GM21447 (cell line): ENCODE measurements around the gene DLX3.
"Not testable (repeated sequence)": the region's sequence is repeated elsewhere in the genome, so short reads cannot be mapped to it uniquely, and the experiment has no call there.

Experiments
- ATAC-seq: cut with Tn5 transposase; IDR thresholded peaks from one replicate; pipeline ENCODE4 v1.9.1; 2021; ENCODE audit not compliant: unreplicated experiment

Gene DLX3

DNA sequence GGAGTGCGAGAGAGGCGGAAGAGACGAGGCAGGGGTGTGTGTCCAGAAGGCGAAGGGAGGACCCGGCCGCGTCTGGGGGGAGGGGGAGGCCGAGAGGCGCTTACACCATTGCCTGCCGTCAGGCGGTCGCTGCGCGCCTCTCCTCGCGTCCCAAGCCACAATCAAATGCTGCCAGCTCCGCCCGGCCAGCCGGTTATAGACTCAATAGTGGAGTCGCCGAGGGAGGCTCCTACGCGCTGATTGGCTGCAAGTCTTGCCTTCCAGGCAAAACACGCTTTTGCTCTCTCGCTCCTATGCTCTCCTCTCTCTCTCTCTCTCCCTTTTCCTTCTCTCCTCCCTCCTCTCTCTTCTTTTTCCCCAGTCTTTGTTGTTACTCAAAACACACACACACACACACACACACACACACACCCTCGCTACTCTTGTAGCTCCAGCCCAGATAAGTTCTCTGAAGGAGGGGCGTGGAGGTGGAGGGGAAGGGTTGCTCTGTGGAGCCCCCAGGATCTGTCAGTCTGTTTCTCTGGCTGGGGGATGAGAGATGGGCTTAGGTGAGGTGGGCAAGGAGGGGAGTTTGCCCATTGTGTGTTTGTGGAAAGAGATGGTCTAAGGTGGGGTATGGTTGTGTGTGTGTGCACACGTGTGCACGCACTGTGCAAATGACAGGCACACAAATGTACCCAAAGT lies at the start of gene DLX3:
Gene DLX3, minus strand, starts transcription at position 170 of the 684 bp plus-strand sequence. CDS start 226 bp downstream, outside the sequence.
- ATAC-seq, result no peak

GRCh38 chr17:50044483-50044882 lies 49.5 kb upstream of the DLX3 start:
- no peak for ATAC-seq

- no peak for ATAC-seq
Measured at GRCh38 chr17:50043290-50044148, 48.5 kb upstream of the DLX3 start.

DNA sequence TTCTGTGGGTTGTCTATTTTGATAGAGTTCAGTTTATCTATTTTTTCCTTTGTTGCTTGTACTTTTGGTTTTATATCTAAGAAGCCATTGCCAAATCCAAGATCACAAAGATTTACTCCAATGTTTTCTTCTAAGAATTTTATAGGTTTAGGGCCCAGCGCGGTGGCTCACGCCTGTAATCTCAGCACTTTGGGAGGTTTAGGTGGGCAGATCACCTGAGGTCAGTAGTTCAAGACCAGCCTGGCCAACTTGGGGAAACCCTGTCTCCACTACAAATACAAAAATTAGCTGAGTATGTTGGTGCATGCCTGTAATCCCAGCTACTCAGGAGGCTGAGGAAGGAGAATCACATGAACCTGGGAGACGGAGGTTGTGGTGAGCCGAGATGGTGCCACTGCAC lies 47.2 kb upstream of the DLX3 start:
- ATAC-seq, result no peak

- not testable (repeated sequence) for ATAC-seq
Measured at GRCh38 chr17:50040496-50040895, 45.5 kb upstream of the DLX3 start.

GRCh38 chr17:50039058-50039457 lies 44.0 kb upstream of the DLX3 start:
- ATAC-seq, result no peak

GRCh38 chr17:50037321-50038107 lies 42.5 kb upstream of the DLX3 start:
- no peak for ATAC-seq

DNA sequence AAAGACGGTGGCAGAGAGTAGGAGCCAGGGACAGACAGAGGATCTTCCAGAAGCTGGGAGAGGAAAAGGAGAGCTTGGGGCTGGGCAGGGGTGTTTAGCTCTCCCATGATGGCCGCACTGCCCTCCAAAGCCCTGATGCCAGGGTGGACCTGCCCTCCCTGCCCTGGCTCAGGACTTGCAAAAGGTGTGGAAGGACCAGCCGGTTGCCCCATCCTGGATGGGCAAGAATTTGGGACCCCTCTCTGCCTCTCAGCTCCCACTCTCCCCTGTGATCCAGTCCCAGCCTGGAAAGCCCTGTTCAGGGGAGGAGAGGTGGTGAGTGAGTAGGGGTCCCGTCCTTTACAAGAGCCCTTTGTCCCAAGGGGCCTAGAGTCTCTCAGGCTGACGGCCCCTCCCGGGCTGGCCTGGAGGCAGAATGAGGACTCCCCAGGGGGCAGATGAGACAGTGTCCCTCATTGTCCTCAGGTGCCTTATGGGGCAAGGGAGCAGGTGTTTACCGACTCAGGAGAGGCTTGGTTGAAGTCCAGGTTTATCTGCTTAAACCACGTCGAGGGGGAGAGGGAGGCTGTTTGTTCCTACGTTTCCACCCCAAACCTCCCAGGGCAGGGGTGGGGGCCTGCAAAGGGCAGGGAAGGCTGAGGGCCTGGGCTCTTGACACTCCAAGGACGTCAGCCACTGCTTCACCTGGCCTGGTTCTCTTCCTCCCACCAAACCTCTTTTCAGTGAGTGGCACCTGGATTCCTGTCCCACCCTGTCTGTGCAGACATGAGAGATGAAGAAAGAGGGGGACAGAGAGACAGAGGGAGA lies 41.6 kb upstream of the DLX3 start:
- ATAC-seq, result no peak

DNA sequence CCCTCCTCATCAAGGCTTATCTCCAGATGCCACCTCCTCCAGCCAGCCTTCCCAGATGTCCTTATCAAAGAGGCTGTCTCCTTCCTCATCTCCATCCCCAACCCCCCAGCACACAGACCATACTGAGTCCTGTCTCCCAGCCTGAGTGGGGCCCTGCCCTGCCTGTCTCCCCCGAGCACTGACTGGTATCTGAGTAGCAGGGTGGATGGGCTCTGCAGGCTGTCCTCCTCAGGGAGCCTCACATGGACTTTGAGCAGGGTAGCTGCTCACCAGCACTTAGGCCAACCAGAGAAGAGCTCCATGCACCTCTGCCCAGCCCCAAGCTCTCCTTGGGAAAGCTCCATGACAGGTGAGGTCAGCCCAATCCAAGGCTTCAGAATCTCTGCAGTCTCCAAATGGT lies 40.9 kb upstream of the DLX3 start:
- ATAC-seq, result no peak

DNA sequence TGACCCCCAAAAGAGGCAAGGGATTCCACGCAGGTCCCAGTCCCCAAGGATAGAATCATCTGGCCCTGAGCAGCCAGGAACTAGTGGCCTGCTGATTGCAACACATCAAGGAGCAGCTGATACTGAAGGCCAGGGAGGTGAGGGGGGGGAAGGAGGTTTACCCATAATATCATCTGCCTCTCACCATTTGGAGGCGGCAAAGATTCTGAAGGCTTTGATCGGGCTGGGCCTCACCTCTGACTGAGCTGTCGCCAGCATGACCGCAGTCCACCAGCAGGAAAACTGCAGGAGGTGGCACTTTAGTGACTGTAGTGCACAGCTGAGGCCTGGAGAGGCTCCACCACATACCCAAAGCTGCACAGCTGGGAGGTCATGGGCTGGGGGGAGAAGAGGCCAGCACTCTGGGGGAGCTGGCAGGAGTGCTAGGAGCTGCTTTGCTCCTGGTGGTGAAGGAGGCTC lies 40.4 kb upstream of the DLX3 start:
- ATAC-seq, result no peak

DNA sequence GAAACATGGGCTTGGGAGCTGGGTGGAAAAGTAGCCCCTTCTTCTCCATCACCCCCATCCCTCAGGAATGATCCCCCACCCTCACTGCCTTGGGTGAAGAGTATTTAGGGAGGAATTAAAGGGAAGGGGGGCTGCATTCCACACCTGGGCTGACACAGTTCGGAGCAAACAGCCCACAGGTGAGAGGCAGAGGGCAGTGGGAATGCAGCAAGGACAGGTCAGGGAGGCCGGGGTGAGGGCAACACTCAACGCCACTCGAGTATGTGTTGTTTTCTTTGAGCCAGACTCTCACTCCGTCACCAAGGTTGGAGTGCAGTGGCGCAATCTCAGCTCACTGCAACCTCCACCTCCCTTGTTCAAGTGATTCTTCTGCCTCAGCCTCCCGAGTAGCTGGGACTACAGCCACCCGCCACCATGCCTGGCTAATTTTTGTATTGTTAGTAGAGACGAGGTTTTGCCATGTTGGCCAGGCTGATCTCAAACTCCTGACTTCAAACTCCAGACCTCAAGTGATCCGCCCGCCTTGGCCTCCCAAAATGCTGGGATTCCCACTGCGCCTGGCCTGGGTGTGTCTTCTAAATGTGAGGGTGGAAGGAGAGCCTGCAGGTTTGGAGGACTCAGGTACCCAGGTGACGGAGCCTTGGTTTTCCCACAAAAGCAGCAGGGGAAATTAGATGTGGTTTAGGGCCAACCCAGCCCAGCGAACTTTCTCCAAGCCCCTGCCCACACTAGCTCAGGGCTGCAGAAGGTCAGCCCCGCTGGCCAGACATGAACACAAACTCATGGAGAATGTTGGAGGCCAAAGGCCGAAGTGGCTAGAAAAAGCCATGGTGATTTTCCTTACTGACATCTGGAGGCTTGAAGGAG lies 39.7 kb upstream of the DLX3 start:
- no peak for ATAC-seq

DNA sequence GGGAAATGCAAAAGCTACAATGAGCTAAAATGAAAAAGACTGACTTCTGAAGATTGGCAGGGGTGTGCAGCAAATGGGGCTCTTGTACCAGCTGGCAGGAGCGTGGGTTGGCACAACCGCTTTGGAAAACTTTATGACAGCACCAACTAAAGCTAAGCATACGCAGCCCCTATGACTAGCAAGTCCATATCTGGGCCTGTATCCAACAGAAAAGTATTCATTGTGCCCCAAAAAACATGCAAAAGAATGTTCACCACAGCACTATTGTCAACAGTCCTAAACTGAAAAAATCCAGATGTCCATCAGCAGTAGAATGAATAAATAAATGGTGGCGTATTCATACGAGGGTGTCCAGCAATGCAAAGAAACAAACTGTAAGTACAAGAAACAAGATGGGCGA lies 38.3 kb upstream of the DLX3 start:
- no peak for ATAC-seq

DNA sequence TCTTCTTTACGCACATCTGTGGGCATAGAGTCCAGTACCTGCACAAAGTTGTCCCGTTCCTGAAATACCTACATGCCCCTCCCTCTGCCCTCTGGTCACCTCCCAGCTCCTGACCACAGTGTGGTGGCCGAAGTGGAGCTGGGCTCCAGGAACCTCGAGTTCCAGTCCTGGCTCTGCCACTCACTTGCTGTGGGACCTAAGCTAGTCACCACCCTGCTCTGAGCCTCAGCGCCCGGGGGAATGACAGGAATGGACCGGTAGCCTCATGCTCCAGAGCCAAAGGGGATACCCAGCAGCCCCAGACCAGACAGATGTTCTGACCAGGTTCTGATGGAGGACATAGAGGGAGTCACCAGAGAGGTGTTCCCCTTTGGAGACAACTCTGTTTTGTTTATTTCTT lies 34.2 kb upstream of the DLX3 start:
- no peak for ATAC-seq

GRCh38 chr17:50028736-50029120 lies 33.7 kb upstream of the DLX3 start:
- ATAC-seq, result no peak

DNA sequence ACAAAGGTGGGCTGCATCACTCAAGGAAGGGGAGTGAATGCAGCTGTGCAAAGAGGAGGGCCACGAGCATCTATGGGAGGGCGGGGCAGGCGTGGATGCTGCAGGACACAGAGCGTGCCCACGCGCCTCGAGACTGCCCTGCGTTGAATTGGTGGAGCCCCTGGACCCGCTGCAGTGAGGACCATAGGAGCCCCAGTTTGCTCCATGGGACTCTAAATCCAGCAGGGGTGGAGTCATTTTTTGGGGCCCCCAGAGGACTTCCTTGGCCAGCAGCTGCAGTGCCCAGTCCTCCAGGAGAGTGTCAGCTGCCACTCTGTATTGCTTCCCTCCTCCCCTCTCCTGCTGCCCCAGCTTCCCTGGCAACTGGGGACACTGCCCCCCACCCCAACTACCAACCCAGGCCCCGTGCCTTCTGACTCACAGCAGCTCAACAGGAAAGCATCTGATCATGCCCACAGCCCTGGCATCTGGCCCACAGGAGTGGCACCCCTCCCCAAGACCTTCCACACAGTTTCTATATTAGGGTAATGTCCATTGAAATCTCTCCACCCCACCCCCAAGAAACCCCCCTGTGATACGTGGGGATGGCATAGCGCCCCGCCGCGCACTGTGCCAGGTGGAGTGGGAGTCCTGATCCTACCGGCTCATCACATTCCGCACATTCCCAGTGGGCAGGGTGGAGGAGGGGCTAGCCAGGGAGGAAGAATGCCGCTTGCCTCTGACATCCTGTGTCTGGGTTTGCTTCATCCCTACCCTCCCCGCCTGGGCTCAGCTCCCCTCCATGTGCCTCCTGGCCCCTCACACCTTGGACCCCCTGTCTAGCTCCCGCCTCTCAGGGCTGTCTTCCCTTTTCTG lies 33.1 kb upstream of the DLX3 start:
- ATAC-seq, result no peak

DNA sequence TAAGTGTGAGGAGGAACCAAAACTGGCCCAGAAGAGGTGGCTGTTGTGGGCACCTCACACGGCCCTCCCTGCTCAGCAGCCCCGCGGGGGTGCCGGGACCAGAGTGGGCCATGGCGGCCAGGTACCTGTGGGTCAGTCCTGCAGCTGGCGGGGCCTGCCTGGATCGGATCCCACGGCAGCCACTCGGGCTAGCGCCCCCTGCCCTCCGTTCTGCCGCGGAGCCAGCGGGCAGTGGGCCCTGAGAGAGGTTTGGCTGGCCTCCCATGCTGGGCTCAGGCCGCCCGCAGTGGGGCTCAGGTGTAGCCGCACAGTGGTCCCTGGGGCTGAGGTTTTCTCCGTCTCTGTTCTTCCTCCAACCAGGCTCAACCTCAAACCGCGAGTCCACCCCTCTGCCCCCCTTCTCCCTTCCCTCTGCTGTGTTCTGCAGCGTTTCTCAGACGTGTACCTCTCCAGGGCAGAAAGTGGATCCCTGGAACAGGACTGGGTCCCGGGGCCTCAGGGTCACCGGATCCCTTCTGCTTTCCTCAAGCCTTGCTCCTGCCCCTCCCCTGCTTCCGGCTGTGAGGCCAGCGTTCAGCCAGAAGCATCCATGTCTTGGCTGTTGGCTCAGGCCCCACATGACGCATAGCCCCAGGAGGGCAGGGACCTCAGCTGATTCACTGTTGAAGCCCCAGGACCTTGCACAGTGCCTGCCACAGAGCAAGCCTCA lies 32.3 kb upstream of the DLX3 start:
- ATAC-seq, result no peak

GRCh38 chr17:50026837-50027171 lies 31.8 kb upstream of the DLX3 start:
- ATAC-seq, result no peak

DNA sequence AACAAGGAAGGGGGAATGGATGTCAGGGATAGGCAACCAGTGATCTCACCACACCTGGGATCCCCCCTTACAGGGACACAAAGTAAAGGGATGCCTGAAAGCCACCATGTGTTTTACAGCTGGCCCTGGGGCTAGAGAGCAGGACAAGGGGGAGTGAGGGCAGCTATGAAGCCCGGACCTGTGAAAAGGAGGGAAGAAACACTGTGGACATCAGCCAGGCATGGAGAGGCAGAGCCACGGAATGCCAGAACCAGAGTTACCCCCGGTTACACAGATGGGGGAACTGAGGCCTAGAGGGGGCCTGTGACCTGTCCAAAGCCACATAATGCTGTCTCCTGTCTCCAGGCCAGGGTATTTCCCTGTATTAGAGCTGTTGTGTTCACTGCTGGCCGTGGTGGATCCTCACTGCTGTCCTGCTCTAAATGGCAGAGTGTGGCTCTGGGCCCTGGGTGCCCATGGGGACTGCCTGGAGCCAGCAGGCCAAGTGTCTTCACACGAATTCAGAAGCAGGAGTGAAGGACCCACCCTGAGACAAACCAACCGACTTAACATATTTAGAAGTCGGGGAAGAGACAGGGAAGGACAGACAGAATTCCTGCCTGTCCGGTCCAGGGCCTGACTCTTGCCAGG lies 31.1 kb upstream of the DLX3 start:
- ATAC-seq, result no peak
